Fibroblast of skin of left biceps (primary cell): ENCODE measurements around the gene STOML1.
A peak's percentile ranks its signal among the peaks of the same experiment; 100 is the strongest.
"Not testable (repeated sequence)": the region's sequence is repeated elsewhere in the genome, so short reads cannot be mapped to it uniquely, and the experiment has no call there.

Experiments used
- DNase-seq, 2 experiments: peaks; one replicate each; pipeline ENCODE4 v3.0.0-alpha.2; 2013; ENCODE audit warnings: low read depth in 2 of 2

STOML1 gene

GRCh38 chr15:73987250-73987649, 4.8 kb downstream of the STOML1 start:
- no peak for DNase-seq

- no peak for DNase-seq
Measured at GRCh38 chr15:73986776-73987056, 5.4 kb downstream of the STOML1 start.

- no peak for DNase-seq
Measured at GRCh38 chr15:73986055-73986775, 5.9 kb downstream of the STOML1 start.

- DNase-seq, result no peak
Measured at GRCh38 chr15:73985101-73985873, 6.8 kb downstream of the STOML1 start.

GRCh38 chr15:73984208-73984979, 7.7 kb downstream of the STOML1 start:
- no peak for DNase-seq

- DNase-seq, result no peak
Measured at GRCh38 chr15:73983773-73984172, 8.3 kb downstream of the STOML1 start.

- no peak for DNase-seq
Measured at GRCh38 chr15:73983211-73983727, 8.8 kb downstream of the STOML1 start.

GRCh38 chr15:73982222-73982962, 9.7 kb downstream of the STOML1 start:
- peak; percentile 93 for DNase-seq

GRCh38 chr15:73981761-73982221, 10.3 kb downstream of the STOML1 start:
- no peak for DNase-seq

- DNase-seq, result no peak
Measured at GRCh38 chr15:73979636-73980035, 12.5 kb downstream of the STOML1 start.

- no peak for DNase-seq
Measured at GRCh38 chr15:73978896-73979295, 13.2 kb downstream of the STOML1 start.

- DNase-seq, result not testable (repeated sequence)
Measured at GRCh38 chr15:73975440-73976125, 16.5 kb downstream of the STOML1 start.

GRCh38 chr15:73973683-73974200, 18.4 kb downstream of the STOML1 start:
- not testable (repeated sequence) for DNase-seq

GRCh38 chr15:73972984-73973682, 19.0 kb downstream of the STOML1 start:
- peak; percentile 56 to 58 for DNase-seq

- DNase-seq, result no peak
Measured at GRCh38 chr15:73969151-73969759, 22.8 kb downstream of the STOML1 start.

- DNase-seq, result no peak
Measured at GRCh38 chr15:73968461-73968860, 23.6 kb downstream of the STOML1 start.

- DNase-seq, result no peak
Measured at GRCh38 chr15:73965758-73966113, 26.4 kb downstream of the STOML1 start.

- DNase-seq, result no peak
Measured at GRCh38 chr15:73965094-73965757, 26.9 kb downstream of the STOML1 start.

GRCh38 chr15:73964736-73965093, 27.4 kb downstream of the STOML1 start:
- DNase-seq, result no peak
